SK-N-SH treated with all-trans-retinoic acid at 6 μM for 48 hours (cell line): ENCODE results near the gene NHERF2.

Experiments used
- ATAC-seq: fragments of 200-7000 bp; cut with Tn5 transposase; 3 replicates; pipeline ENCODE4 v1.9.1; 2020; ENCODE audit warnings: mild to moderate bottlenecking, moderate library complexity
- CSDC2 ChIP-seq: fragments of 250-450 bp; sonication (Bioruptor Pico); IDR thresholded peaks from 2 replicates; pipeline ENCODE4 v1.5.0; 2020; ENCODE audit warnings: mild to moderate bottlenecking, moderate library complexity
- ESRRG ChIP-seq: fragments of 250-450 bp; sonication (Bioruptor Pico); IDR thresholded peaks from 2 replicates; pipeline ENCODE4 v1.6.1; 2021; ENCODE audit warnings: mild to moderate bottlenecking
- GLIS3 ChIP-seq: fragments of 250-450 bp; sonication (Bioruptor Pico); IDR thresholded peaks from 2 replicates; pipeline ENCODE4 v1.5.0; 2020; ENCODE audit warnings: mild to moderate bottlenecking, moderate library complexity
- ISL1 ChIP-seq: fragments of 250-450 bp; sonication (Bioruptor Pico); IDR thresholded peaks from 2 replicates; pipeline ENCODE4 v2.1.2; 2022; ENCODE audit warnings: mild to moderate bottlenecking, moderate library complexity
- PATZ1 ChIP-seq: fragments of 250-450 bp; sonication (Bioruptor Pico); IDR thresholded peaks from 2 replicates; pipeline ENCODE4 v1.8.0; 2020; ENCODE audit warnings: mild to moderate bottlenecking, moderate library complexity, borderline replicate concordance
- PPARA ChIP-seq: fragments of 250-450 bp; sonication (Bioruptor Pico); IDR thresholded peaks from 2 replicates; pipeline ENCODE4 v1.5.0; 2020; ENCODE audit warnings: mild to moderate bottlenecking, borderline replicate concordance
- RARB ChIP-seq: fragments of 250-450 bp; sonication (Bioruptor Pico); IDR thresholded peaks from 2 replicates; pipeline ENCODE4 v1.8.0; 2021; ENCODE audit warnings: mild to moderate bottlenecking, moderate library complexity
- SNAI2 ChIP-seq: fragments of 250-450 bp; sonication (Bioruptor Pico); IDR thresholded peaks from 2 replicates; pipeline ENCODE4 v1.5.0; 2020; ENCODE audit warnings: mild to moderate bottlenecking, moderate library complexity
- TOX ChIP-seq: fragments of 250-450 bp; sonication (Bioruptor Pico); IDR thresholded peaks from 2 replicates; pipeline ENCODE4 v1.8.0; 2021; ENCODE audit warnings: mild to moderate bottlenecking, moderate library complexity, borderline replicate concordance
- ZC3H10 ChIP-seq: fragments of 250-450 bp; sonication (Bioruptor Pico); IDR thresholded peaks from 2 replicates; pipeline ENCODE4 v1.5.1; 2021; ENCODE audit warnings: mild to moderate bottlenecking, moderate library complexity
- ZFP3 ChIP-seq: fragments of 250-450 bp; sonication (Bioruptor Pico); IDR thresholded peaks from 2 replicates; pipeline ENCODE4 v1.5.0; 2020; ENCODE audit warnings: mild to moderate bottlenecking, moderate library complexity
- ZNF565 ChIP-seq: fragments of 450-650 bp; formaldehyde crosslinking; conservative IDR thresholded peaks from 2 replicates; pipeline ENCODE4 v1.5.0; 2020; ENCODE audit warnings: low read depth, mild to moderate bottlenecking, moderate library complexity
- ZNF70 ChIP-seq: fragments of 450-650 bp; formaldehyde crosslinking; IDR thresholded peaks from 2 replicates; pipeline ENCODE4 v1.5.0; 2020; ENCODE audit warnings: mild to moderate bottlenecking, moderate library complexity
- ZNF8 ChIP-seq: fragments of 450-650 bp; formaldehyde crosslinking; IDR thresholded peaks from 2 replicates; pipeline ENCODE4 v1.5.0; 2020; ENCODE audit warnings: mild to moderate bottlenecking, moderate library complexity
- TF ChIP-seq, protein P1 (sequence below): fragments of 250-450 bp; sonication (Bioruptor Pico); IDR thresholded peaks from 2 replicates; pipeline ENCODE4 v1.8.0; 2021; ENCODE audit warnings: low read depth, mild to moderate bottlenecking, moderate library complexity, borderline replicate concordance
- TF ChIP-seq, protein P2 (sequence below): fragments of 250-450 bp; sonication (Bioruptor Pico); IDR thresholded peaks from 2 replicates; pipeline ENCODE4 v1.5.1; 2021; ENCODE audit warnings: mild to moderate bottlenecking, moderate library complexity

NHERF2 gene

DNA sequence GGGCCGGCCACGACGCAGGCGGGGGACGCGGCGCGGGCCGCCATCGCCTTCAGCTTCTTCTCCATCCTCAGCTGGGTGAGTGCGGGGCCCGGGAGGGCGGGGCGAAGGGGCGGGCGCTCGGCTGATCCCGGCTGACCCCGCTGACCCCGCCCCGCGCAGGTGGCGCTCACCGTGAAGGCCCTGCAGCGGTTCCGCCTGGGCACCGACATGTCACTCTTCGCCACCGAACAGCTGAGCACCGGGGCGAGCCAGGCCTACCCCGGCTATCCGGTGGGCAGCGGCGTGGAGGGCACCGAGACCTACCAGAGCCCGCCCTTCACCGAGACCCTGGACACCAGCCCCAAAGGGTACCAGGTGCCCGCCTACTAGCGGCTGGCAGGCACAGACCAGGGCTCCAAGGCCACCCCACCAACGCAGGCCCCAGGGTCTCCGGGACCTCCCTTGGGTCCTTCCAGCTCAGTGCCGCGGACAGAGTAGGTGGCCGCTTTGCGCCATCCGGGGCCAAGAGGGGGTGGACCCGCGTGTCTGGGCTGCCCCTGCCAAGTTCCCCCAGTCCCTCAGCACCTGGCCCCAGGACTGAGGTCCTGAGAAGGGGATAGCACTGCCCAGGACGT, 33.9 kb upstream of the NHERF2 start:
- no peak for ATAC-seq
- TF ChIP-seq ZC3H10 (CRISPR knock-in tag) (no peak), PATZ1 (no peak), CSDC2 (no peak), ZNF565 (CRISPR knock-in tag) (no peak), PPARA (CRISPR knock-in tag) (no peak)
- TF ChIP-seq, all 23 proteins: peak for 0

DNA sequence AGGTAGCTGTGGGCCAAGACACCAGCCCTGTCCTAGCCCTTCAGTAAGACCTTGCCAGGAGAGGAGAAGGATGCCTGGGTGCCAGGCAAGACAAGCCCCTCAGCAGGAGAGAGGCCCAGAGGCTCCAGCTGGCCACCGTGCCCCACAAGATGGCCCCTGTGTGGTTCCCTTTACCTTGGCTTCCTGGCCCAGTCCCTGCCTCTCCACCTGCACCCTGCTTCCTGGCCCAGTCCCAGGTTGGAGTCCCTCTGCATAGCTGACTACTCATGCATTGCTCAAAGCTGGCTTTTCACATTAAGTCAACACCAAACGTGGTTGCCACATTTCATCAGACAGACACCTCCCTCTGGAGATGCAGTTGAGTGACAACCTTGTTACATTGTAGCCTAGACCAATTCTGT, 33.0 kb upstream of the NHERF2 start:
- ATAC-seq, result no peak
- TF ChIP-seq, protein P1, sequence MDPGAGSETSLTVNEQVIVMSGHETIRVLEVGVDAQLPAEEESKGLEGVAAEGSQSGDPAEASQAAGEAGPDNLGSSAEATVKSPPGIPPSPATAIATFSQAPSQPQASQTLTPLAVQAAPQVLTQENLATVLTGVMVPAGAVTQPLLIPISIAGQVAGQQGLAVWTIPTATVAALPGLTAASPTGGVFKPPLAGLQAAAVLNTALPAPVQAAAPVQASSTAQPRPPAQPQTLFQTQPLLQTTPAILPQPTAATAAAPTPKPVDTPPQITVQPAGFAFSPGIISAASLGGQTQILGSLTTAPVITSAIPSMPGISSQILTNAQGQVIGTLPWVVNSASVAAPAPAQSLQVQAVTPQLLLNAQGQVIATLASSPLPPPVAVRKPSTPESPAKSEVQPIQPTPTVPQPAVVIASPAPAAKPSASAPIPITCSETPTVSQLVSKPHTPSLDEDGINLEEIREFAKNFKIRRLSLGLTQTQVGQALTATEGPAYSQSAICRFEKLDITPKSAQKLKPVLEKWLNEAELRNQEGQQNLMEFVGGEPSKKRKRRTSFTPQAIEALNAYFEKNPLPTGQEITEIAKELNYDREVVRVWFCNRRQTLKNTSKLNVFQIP (CRISPR knock-in tag), result no peak
- TF ChIP-seq PPARA (CRISPR knock-in tag) (no peak), ESRRG (no peak), ZNF70 (no peak), RARB (CRISPR knock-in tag) (no peak), SNAI2 (CRISPR knock-in tag) (no peak), ISL1 (CRISPR knock-in tag) (no peak), ZNF8 (no peak), PATZ1 (no peak), CSDC2 (no peak)
- TF ChIP-seq, protein P2, sequence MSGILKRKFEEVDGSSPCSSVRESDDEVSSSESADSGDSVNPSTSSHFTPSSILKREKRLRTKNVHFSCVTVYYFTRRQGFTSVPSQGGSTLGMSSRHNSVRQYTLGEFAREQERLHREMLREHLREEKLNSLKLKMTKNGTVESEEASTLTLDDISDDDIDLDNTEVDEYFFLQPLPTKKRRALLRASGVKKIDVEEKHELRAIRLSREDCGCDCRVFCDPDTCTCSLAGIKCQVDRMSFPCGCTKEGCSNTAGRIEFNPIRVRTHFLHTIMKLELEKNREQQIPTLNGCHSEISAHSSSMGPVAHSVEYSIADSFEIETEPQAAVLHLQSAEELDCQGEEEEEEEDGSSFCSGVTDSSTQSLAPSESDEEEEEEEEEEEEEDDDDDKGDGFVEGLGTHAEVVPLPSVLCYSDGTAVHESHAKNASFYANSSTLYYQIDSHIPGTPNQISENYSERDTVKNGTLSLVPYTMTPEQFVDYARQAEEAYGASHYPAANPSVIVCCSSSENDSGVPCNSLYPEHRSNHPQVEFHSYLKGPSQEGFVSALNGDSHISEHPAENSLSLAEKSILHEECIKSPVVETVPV, result no peak

DNA sequence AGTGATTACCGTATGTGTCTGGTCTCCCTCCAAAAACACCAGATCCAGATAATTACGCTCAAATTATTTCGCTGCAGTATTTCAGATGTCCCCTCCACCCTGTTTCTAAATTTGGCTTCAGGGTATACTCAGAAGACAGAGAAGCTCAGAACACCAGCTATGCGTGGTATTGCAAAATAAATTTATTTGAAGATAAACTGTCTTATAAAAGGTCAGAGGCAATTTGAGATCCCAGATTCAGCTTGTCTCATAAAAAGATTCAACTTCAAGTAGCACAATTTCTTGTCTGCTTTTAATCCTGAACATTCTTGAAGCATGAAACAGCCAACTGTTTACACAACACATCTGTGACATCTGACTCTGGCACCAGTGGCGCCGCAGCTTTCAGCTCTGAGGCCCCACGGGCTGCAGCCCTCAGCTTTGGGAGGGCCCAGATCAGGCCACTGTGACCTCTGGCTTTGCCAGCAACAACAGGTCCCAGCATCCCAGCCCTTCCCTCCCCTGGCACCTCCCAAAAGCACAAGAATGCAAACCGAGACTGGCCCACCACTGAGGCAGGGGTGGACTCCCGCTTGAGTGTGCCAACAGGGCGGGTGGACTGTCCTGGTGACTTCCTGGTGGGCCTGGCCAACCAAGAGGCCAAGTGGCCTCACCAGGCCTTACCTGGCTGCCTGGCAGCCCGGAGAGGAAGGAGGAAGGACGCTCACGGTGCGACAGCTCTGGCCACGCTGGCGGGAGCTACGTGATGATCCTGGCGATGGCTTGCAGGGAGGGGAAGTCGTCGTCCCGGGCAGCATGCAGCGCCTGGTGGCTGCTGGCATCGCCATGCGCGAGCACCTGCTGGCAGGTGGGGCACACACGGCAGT, 29.0 kb upstream of the NHERF2 start:
- TF ChIP-seq, protein P2, result no peak
- TF ChIP-seq GLIS3 (CRISPR knock-in tag), result no peak
- no peak for TF ChIP-seq ZNF8
- no peak for TF ChIP-seq ZFP3
- TF ChIP-seq SNAI2 (CRISPR knock-in tag), result no peak
- TF ChIP-seq TOX (CRISPR knock-in tag), result no peak
- TF ChIP-seq, protein P1 (CRISPR knock-in tag), result no peak
- no peak for TF ChIP-seq CSDC2
- TF ChIP-seq PPARA (CRISPR knock-in tag), result no peak
- no peak for TF ChIP-seq ZNF565 (CRISPR knock-in tag)
- TF ChIP-seq ZC3H10 (CRISPR knock-in tag), result no peak
- ATAC-seq, result no peak
